GM19455 (cell line): Measurements from ENCODE around the gene SLITRK1.

Experiments
- ATAC-seq: cut with Tn5 transposase; IDR thresholded peaks from one replicate; pipeline ENCODE4 v1.9.1; 2021; ENCODE audit not compliant: unreplicated experiment

Gene SLITRK1

GRCh38 chr13:83876546-83876945, 5.7 kb downstream of the SLITRK1 start:
- ATAC-seq, result peak; percentile 80

DNA sequence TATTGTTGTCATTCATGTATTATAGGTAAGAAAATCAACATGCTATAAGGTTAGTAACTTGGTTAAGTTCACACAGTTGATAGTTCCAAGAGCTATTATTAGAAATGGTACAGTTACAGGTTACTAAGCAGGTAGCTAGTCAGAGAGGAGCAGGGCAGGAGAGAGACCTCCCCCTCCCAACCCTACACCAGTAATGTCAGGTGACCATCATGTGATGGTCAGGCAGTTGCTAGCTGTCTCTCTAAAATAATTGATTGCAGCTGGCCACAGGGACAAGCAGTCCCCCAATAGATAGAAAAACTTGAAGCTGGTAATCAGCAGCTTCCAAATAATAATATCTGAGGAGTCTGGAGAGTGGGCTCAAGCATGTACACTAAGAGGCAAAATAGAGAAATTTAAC, 14.6 kb downstream of the SLITRK1 start:
- no peak for ATAC-seq

DNA sequence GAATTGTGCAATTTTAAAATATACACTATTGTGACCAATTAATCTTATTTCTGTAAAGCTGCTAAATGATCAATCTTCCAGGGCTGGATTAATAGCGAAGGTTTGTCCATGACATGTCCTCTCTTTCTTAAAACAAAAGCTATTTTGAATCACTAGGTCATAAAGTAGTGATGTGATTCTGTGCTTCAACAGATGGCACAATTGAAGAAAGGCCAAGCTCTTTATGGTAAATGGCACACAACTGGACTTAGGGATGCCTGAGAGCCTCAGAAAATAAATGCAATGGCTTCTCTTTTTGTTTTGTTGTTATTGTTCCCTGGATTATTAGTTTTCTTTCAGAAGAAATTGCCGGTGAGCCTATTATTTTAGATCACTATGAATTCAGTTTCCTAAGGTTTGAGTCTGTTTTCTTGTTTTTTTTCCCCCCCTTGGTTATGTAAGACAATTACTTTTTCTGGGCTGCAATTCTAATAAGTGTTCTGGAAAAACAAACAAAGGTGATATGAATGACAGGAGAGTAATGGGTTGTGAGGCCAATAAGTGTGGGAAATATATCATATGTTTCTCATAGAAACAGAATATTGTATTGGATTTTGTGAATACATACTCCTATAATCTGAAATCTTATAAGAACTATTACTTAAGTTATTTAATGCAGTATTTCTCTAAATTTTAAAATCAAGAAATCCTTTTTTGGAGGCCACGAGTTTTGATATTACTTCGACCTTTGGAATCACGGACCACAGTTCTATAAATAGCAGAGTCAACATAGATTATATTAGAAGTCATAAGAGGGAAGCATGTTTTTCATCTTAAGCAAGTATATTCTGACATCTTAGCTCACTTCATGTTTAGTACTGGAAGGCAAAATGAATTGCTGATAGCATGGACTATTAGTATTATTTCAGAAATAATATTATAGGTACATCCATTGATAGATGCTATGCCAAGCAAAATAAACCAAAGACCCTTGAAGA, 16.8 kb downstream of the SLITRK1 start:
- no peak for ATAC-seq

DNA sequence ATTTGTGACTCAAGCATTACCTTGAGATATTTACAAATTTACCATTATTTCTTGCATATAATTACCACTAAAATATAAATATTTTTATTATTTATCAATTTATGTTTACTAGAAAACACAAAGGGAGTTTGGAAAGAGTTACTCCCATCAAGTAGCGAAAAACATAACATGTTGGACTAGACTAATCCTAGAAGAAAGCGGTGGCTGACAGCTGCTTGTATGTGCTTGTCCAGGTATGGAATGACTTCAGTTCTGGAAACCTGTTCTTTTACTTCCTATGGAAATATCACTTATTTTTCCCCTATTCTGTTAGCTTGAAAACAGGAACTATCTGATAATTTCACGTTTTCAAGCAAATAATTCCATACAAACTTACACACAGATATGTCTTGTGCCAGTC, 28.5 kb downstream of the SLITRK1 start:
- ATAC-seq, result no peak

DNA sequence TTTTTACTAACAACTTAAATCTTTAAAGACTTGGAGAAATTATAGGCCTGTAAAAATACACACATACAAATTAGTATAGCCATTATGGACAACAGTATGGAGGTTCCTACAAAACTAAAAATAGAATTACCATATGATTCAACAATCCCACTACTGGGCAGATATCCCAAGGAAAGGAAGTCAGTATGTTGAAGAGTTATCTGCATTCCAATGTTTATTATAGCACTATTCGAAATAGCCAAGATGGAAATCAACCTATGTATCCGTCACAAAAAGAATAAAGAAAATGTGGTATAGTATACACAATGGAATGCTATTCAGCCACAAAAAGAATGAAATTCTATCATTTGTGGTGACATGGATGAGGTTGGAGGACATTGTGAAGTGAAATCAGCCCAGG, 37.2 kb downstream of the SLITRK1 start:
- no peak for ATAC-seq

GRCh38 chr13:83839146-83839545, 43.1 kb downstream of the SLITRK1 start:
- no peak for ATAC-seq

DNA sequence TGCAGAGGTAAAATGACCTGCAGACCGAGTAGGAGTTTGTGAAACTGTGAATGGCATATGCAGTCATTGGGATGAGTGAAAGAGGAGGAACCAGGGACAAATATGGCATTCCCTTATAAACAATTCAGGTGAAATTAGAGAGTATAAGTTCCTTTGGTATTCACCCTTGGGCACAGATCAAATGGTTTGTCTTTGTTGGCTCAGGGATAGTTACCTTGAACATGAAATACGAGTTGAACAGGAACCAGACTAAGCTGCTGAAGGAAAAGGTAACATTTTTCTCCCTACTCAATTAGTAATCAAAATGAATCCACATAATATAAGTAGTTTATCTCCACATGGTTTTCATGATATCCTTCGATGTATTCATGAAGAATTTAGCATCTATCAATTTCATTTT, 50.5 kb downstream of the SLITRK1 start:
- no peak for ATAC-seq

DNA sequence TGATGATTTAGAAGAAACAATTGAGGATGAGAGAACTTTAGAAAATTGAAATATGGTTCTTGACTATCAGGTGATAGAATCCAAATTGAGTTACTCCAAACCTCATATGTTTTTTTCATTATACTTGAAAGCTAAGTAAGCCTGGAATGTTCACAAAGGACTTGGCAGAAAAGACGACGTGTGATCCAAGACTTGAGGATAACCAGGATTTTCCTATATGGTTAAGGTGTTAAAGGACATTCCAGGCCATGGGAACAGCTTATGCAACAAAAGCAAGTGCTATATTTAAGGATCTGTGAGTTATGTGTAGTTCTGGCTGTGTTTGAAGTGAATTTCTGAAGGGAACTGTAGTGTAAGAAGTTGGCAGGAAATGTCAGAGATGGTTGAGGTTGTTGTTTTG, 52.5 kb downstream of the SLITRK1 start:
- ATAC-seq, result no peak

DNA sequence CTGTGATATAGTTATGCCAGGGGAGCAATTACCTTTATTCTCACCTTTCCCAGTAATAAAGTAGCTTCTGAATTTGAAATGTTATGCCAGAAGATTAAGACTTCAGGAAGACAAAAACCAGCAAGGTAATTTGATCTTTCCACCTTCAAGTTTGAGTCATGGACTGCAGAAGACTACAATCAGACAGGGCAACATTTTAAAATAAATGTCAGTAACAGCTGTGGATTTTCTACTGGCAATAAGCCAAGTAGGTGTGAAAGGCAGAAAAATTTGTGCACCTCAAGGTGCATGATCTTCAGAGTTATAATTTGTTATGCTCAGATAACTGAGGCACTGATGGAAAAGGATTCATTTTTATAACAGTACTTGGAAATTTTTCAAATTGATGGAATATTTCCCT, 54.9 kb downstream of the SLITRK1 start:
- ATAC-seq, result no peak
